Breast epithelium (tissue), 3 donors: ENCODE results near the gene ATP1B1.

Source experiments
- CTCF ChIP-seq, 3 donors: fragments of 450-650 bp; IDR thresholded peaks; one replicate each; pipeline ENCODE4 v1.5.1; 2016 to 2017; ENCODE audit warnings: antibody characterized with exemption in 3 of 3, mild to moderate bottlenecking in 3 of 3, moderate library complexity in 3 of 3
- POLR2A ChIP-seq: fragments of 450-650 bp; IDR thresholded peaks from one replicate; pipeline ENCODE4 v1.6.1; 2016; ENCODE audit warnings: antibody characterized with exemption, mild to moderate bottlenecking, moderate library complexity
- POLR2AphosphoS5 ChIP-seq, 3 donors: sonication (generic); formaldehyde crosslinking; IDR thresholded peaks; one replicate each; pipeline ENCODE4 v1.6.1; 2017; ENCODE audit warnings: antibody characterized with exemption in 3 of 3

DNA sequence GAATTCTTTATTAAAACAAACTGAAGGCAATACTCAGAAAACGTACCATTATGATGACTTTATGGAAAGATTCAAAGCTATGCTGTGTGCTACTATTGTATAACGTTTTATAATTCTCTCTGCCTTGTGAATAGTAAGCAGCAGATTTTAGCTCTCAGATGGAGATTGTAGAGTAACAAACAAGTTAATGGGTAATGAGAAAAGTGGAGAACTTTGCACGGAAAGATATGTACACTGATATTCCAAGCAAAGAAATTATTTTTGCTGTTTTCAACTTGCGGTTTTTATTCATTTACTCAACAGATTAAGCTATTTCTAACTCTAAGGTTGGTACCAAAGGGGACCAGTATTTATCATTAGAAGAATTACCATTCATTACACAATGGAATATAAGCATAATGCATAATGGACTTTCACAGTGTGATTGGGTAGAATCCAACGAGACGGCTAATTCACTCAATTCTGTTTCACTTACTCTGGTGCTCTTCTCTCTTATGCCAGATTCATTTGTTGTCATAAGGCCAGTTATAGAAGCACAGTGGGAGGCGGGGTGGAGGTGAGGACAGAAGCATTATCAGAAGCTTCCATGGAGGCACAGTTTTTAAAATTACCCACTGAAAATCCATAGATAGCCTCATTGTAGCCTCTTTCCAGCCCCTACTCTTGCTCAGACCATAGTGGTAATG is 38.6 kb downstream of the ATP1B1 start:
- TF ChIP-seq POLR2AphosphoS5 (IDR thresholded peaks at IDR 0.05), result no peak
- no peak for TF ChIP-seq CTCF (IDR thresholded peaks at IDR 0.05)
- TF ChIP-seq POLR2A, result no peak
